Sigmoid colon (tissue), 4 donors: ENCODE data around the gene KLHDC8A.

Experiments used
- EP300 ChIP-seq, 4 donors: sonication (generic); formaldehyde crosslinking; IDR thresholded peaks; one replicate each; pipeline ENCODE4 v1.6.1; 2017; ENCODE audit warnings: antibody characterized with exemption in 4 of 4
- POLR2A ChIP-seq, 2 donors: fragments of 450-650 bp; IDR thresholded peaks; one replicate each; pipeline ENCODE4 v1.6.1; 2016; ENCODE audit warnings: antibody characterized with exemption in 2 of 2, mild to moderate bottlenecking in 2 of 2, moderate library complexity in 2 of 2
- POLR2AphosphoS5 ChIP-seq, 4 donors: sonication (generic); formaldehyde crosslinking; IDR thresholded peaks; one replicate each; pipeline ENCODE4 v1.6.1; 2017; ENCODE audit warnings: antibody characterized with exemption in 4 of 4
- TF ChIP-seq, protein P1 (sequence below), 4 experiments: fragments of 450-650 bp in 3 of 4; fragments of 200-600 bp in 1 of 4; IDR thresholded peaks; one replicate each; pipeline ENCODE4 v1.5.1; 2016 to 2019; ENCODE audit warnings: antibody characterized with exemption in 4 of 4, mild to moderate bottlenecking in 3 of 4, moderate library complexity in 2 of 4

DNA sequence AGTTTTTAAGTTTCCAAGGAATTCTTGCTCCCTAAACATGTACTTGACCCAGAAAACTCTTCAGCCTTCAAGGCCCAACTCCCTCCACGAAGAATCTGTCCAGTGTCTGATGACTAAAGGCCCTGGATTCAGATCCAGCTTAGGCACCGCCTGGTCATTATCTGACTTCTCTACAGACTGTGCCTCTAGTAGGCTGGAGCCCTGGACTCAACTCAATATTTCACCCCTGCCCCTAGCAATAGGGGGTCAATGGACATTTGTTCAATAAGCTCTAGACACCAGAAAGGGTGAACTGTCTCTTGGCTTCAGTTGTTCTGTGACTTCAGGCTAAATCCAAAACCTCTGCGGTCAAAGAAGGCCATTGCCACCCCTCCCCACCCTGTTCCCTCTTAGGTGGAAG is 69.6 kb downstream of the KLHDC8A start:
- TF ChIP-seq, protein P1, sequence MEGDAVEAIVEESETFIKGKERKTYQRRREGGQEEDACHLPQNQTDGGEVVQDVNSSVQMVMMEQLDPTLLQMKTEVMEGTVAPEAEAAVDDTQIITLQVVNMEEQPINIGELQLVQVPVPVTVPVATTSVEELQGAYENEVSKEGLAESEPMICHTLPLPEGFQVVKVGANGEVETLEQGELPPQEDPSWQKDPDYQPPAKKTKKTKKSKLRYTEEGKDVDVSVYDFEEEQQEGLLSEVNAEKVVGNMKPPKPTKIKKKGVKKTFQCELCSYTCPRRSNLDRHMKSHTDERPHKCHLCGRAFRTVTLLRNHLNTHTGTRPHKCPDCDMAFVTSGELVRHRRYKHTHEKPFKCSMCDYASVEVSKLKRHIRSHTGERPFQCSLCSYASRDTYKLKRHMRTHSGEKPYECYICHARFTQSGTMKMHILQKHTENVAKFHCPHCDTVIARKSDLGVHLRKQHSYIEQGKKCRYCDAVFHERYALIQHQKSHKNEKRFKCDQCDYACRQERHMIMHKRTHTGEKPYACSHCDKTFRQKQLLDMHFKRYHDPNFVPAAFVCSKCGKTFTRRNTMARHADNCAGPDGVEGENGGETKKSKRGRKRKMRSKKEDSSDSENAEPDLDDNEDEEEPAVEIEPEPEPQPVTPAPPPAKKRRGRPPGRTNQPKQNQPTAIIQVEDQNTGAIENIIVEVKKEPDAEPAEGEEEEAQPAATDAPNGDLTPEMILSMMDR (IDR thresholded peaks at IDR 0.05): no peak
- no peak for TF ChIP-seq POLR2AphosphoS5 (IDR thresholded peaks at IDR 0.05)
- TF ChIP-seq POLR2A (IDR thresholded peaks at IDR 0.05): no peak
- no peak for TF ChIP-seq EP300 (IDR thresholded peaks at IDR 0.05)
